Osteocyte (in vitro differentiated cells): Measurements from ENCODE around the gene GRIA4. TPM values are rescaled to one million over a fixed set of nuclear protein-coding genes. Genes with fewer than 3 reads are reported as not detected.

Experiments
- DNase-seq: peaks from one replicate; pipeline ENCODE4 v3.0.0; 2021; ENCODE audit warnings: mixed read lengths; ENCODE audit not compliant: unreplicated experiment; ENCODE audit errors: extremely low spot score
- H3K27ac Mint-ChIP-seq: one replicate; pipeline ENCODE4 v1.8.0; 2021; ENCODE audit warnings: mild to moderate bottlenecking, mixed read lengths; ENCODE audit not compliant: unreplicated experiment
- H3K27me3 Mint-ChIP-seq: one replicate; pipeline ENCODE4 v1.8.0; 2021; ENCODE audit warnings: mixed read lengths; ENCODE audit not compliant: unreplicated experiment
- H3K36me3 Mint-ChIP-seq: one replicate; pipeline ENCODE4 v1.8.0; 2021; ENCODE audit warnings: mixed read lengths; ENCODE audit not compliant: unreplicated experiment
- H3K4me1 Mint-ChIP-seq: one replicate; pipeline ENCODE4 v1.8.0; 2021; ENCODE audit warnings: mixed read lengths; ENCODE audit not compliant: unreplicated experiment
- H3K4me3 Mint-ChIP-seq: one replicate; pipeline ENCODE4 v1.8.0; 2021; ENCODE audit warnings: mild to moderate bottlenecking, moderate library complexity, mixed read lengths; ENCODE audit not compliant: unreplicated experiment
- H3K9me3 Mint-ChIP-seq: one replicate; pipeline ENCODE4 v1.8.0; 2021; ENCODE audit warnings: mixed read lengths; ENCODE audit not compliant: unreplicated experiment
- total RNA-seq: library from RNA; stranded (reverse); gene quantifications from 2 replicates; pipeline ENCODE4 v1.2.1, GENCODE V29; 2021
- TF ChIP-seq, protein P1 (sequence below): fragments of 200-600 bp; sonication (generic); IDR thresholded peaks from 2 replicates; pipeline ENCODE4 v1.5.0; 2021; ENCODE audit warnings: antibody characterized with exemption, mild to moderate bottlenecking, moderate library complexity

The GRIA4 gene
- total RNA-seq, 1 donor from 2014 or later = not detected

- peaks cover 10% of the 10 kb centered on the region for H3K4me1 Mint-ChIP-seq
- H3K36me3 Mint-ChIP-seq = no peaks in the 10 kb centered on the region
- no peaks in the 10 kb centered on the region for H3K9me3 Mint-ChIP-seq
- no peak overlapping the region for H3K27ac Mint-ChIP-seq
- H3K4me3 Mint-ChIP-seq = no peak overlapping the region
- H3K27me3 Mint-ChIP-seq = peaks cover 2% of the 10 kb centered on the region
- no peak for DNase-seq
- TF ChIP-seq, protein P1, sequence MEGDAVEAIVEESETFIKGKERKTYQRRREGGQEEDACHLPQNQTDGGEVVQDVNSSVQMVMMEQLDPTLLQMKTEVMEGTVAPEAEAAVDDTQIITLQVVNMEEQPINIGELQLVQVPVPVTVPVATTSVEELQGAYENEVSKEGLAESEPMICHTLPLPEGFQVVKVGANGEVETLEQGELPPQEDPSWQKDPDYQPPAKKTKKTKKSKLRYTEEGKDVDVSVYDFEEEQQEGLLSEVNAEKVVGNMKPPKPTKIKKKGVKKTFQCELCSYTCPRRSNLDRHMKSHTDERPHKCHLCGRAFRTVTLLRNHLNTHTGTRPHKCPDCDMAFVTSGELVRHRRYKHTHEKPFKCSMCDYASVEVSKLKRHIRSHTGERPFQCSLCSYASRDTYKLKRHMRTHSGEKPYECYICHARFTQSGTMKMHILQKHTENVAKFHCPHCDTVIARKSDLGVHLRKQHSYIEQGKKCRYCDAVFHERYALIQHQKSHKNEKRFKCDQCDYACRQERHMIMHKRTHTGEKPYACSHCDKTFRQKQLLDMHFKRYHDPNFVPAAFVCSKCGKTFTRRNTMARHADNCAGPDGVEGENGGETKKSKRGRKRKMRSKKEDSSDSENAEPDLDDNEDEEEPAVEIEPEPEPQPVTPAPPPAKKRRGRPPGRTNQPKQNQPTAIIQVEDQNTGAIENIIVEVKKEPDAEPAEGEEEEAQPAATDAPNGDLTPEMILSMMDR = no peak
Measured at GRCh38 chr11:105838668-105839384, 229.0 kb downstream of the GRIA4 start.

- H3K4me1 Mint-ChIP-seq = peaks cover 10% of the 10 kb centered on the region
Measured at GRCh38 chr11:105840391-105840790, 230.5 kb downstream of the GRIA4 start.

DNA sequence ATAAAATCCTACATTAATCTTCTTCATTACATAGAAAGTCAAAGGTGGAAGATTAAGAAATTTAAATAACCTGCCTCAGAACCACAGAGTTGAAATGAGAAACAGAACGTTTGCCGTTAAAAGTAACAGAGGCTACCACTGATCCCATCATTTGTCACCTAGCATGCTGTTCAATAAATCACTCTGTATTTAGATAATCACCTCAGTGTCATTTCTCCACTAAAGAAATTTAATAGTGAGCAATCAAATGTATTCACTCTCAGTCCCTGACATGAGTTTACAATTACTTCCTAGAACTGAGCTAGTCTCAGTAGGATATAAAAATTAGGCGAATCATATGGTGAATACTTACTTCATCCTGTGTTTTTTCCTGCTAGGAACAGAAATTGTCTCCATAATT, 242.5 kb downstream of the GRIA4 start:
- no peak overlapping the region for H3K4me3 Mint-ChIP-seq
- TF ChIP-seq, protein P1 = no peak
- H3K36me3 Mint-ChIP-seq = no peaks in the 10 kb centered on the region
- H3K27ac Mint-ChIP-seq = no peak overlapping the region
- peaks cover 21% of the 10 kb centered on the region for H3K27me3 Mint-ChIP-seq
- no peaks in the 10 kb centered on the region for H3K9me3 Mint-ChIP-seq
- DNase-seq = no peak
- no peaks in the 10 kb centered on the region for H3K4me1 Mint-ChIP-seq

More at GRCh38 chr11:105840391-105840790, 230.5 kb downstream of the GRIA4 start:
- Mint-ChIP-seq H3K27me3 (peaks cover 2% of the 10 kb centered on the region), H3K4me3 (no peak overlapping the region), H3K36me3 (no peaks in the 10 kb centered on the region), H3K27ac (no peak overlapping the region), H3K9me3 (peaks cover 4% of the 10 kb centered on the region)
- TF ChIP-seq, protein P1 = no peak
- DNase-seq = no peak

- TF ChIP-seq, protein P1 = no peak
- Mint-ChIP-seq H3K36me3 (no peaks in the 10 kb centered on the region), H3K4me1 (no peaks in the 10 kb centered on the region), H3K9me3 (no peaks in the 10 kb centered on the region), H3K4me3 (no peak overlapping the region), H3K27ac (no peak overlapping the region), H3K27me3 (peaks cover 24% of the 10 kb centered on the region)
- DNase-seq = no peak
Measured at GRCh38 chr11:105854269-105854668, 244.4 kb downstream of the GRIA4 start.

- TF ChIP-seq, protein P1 = no peak
- no peaks in the 10 kb centered on the region for H3K4me1 Mint-ChIP-seq
- no peak overlapping the region for H3K27ac Mint-ChIP-seq
- no peak overlapping the region for H3K4me3 Mint-ChIP-seq
- peaks cover 33% of the 10 kb centered on the region for H3K27me3 Mint-ChIP-seq
- no peaks in the 10 kb centered on the region for H3K9me3 Mint-ChIP-seq
- no peak for DNase-seq
- no peaks in the 10 kb centered on the region for H3K36me3 Mint-ChIP-seq
Measured at GRCh38 chr11:105856954-105857353, 247.1 kb downstream of the GRIA4 start.
